HEK293T (cell line): ENCODE results near the gene IMP4.
A peak's percentile ranks its signal among the peaks of the same experiment; 100 is the strongest.

ENCODE experiments used
- CTCF ChIA-PET: fragments of 350-600 bp; formaldehyde crosslinking; extraction: SDS; loops from one replicate; lab custom pipeline; 2021; ENCODE audit warnings: antibody characterized with exemption, inconsistent platforms; lab: Yijun Ruan, JAX
- POLR2A ChIA-PET: fragments of 350-600 bp; formaldehyde crosslinking; extraction: SDS; loops from one replicate; lab custom pipeline; 2020; ENCODE audit warnings: antibody characterized with exemption, inconsistent platforms; lab: Yijun Ruan, JAX
- DNase-seq: peaks from one replicate; pipeline ENCODE4 v3.0.0; 2012; ENCODE audit warnings: mixed read lengths; ENCODE audit errors: extremely low spot score
- ARNT ChIP-seq: fragments of 450-650 bp; IDR thresholded peaks from 2 replicates; pipeline ENCODE4 v1.6.1; 2017; ENCODE audit warnings: mild to moderate bottlenecking
- BHLHE40 ChIP-seq: fragments of 450-650 bp; IDR thresholded peaks from 2 replicates; pipeline ENCODE4 v1.6.1; 2016; ENCODE audit warnings: mild to moderate bottlenecking, moderate library complexity, borderline replicate concordance
- CTBP1 ChIP-seq: fragments of 450-650 bp; IDR thresholded peaks from 2 replicates; pipeline ENCODE4 v1.6.1; 2016; ENCODE audit warnings: borderline replicate concordance
- ELF4 ChIP-seq: fragments of 450-650 bp; IDR thresholded peaks from 2 replicates; pipeline ENCODE4 v1.6.1; 2017; ENCODE audit warnings: antibody characterized with exemption
- FOXA1 ChIP-seq: fragments of 450-650 bp; IDR thresholded peaks from 2 replicates; pipeline ENCODE4 v1.6.1; 2016; ENCODE audit warnings: mild to moderate bottlenecking
- FOXK2 ChIP-seq: fragments of 450-650 bp; IDR thresholded peaks from 2 replicates; pipeline ENCODE4 v1.6.1; 2016; ENCODE audit warnings: mild to moderate bottlenecking
- FOXM1 ChIP-seq: fragments of 450-650 bp; IDR thresholded peaks from 2 replicates; pipeline ENCODE4 v1.6.1; 2017; ENCODE audit warnings: mild to moderate bottlenecking, borderline replicate concordance
- HDGF ChIP-seq: fragments of 450-650 bp; IDR thresholded peaks from 2 replicates; pipeline ENCODE4 v1.6.1; 2017; ENCODE audit warnings: antibody characterized with exemption, borderline replicate concordance
- L3MBTL2 ChIP-seq: fragments of 450-650 bp; conservative IDR thresholded peaks from 2 replicates; pipeline ENCODE4 v1.6.1; 2016; ENCODE audit warnings: mild to moderate bottlenecking
- LEF1 ChIP-seq: fragments of 450-650 bp; IDR thresholded peaks from 2 replicates; pipeline ENCODE4 v1.6.1; 2017; ENCODE audit warnings: mild to moderate bottlenecking, borderline replicate concordance
- NFRKB ChIP-seq: fragments of 450-650 bp; IDR thresholded peaks from 2 replicates; pipeline ENCODE4 v1.6.1; 2016; ENCODE audit warnings: mild to moderate bottlenecking, moderate library complexity
- PKNOX1 ChIP-seq: fragments of 450-650 bp; IDR thresholded peaks from 2 replicates; pipeline ENCODE4 v1.6.1; 2016
- SP1 ChIP-seq: fragments of 450-650 bp; IDR thresholded peaks from 2 replicates; pipeline ENCODE4 v1.6.1; 2017
- SUZ12 ChIP-seq: fragments of 450-650 bp; IDR thresholded peaks from 2 replicates; pipeline ENCODE4 v1.6.1; 2016; ENCODE audit warnings: mild to moderate bottlenecking
- TARDBP ChIP-seq: fragments of 450-650 bp; IDR thresholded peaks from 2 replicates; pipeline ENCODE4 v1.6.1; 2016
- ZNF384 ChIP-seq: fragments of 450-650 bp; IDR thresholded peaks from 2 replicates; pipeline ENCODE4 v1.6.1; 2016

Gene IMP4

GRCh38 chr2:130391058-130391871 is 48.6 kb downstream of the IMP4 start:
- no peak for TF ChIP-seq LEF1
- peak; percentile 96 for TF ChIP-seq PKNOX1
- peak; percentile 48 for TF ChIP-seq L3MBTL2
- DNase-seq = peak; percentile 74
- ChIA-PET CTCF (no interaction called here), POLR2A (interaction anchor here (0.6 to 2.5 kb wide), 5 partner anchors 13 to 54 kb away, joined by 3 to 12 read pairs (median 5); partner anchors contain the start of gene IMP4)

GRCh38 chr2:130391872-130392670 is 49.4 kb downstream of the IMP4 start:
- no peak for DNase-seq
- CTCF ChIA-PET = no interaction called here
- POLR2A ChIA-PET = interaction anchor here (2.5 kb wide), 1 partner anchor 50 kb away, joined by 12 read pairs; the partner anchor contains the start of gene IMP4
- TF ChIP-seq ELF4 (no peak), FOXK2 (no peak)

- DNase-seq = no peak
- ChIA-PET CTCF (no interaction called here), POLR2A (no interaction called here)
- TF ChIP-seq SUZ12 (no peak), BHLHE40 (no peak), L3MBTL2 (no peak), FOXA1 (no peak), TARDBP (no peak), PKNOX1 (no peak), FOXK2 (no peak), NFRKB (no peak), HDGF (no peak), ELF4 (no peak), LEF1 (no peak), ZNF384 (no peak), ARNT (no peak), FOXM1 (no peak), CTBP1 (no peak), SP1 (no peak)
Measured at GRCh38 chr2:130393318-130393910, 50.7 kb downstream of the IMP4 start.
